Left hindlimb (tissue), 1 donor: ENCODE measurements around the gene CTU2.

Experiments used
- DNase-seq: peaks from one replicate; pipeline ENCODE4 v3.0.0-alpha.2; 2018

CTU2 gene

DNA sequence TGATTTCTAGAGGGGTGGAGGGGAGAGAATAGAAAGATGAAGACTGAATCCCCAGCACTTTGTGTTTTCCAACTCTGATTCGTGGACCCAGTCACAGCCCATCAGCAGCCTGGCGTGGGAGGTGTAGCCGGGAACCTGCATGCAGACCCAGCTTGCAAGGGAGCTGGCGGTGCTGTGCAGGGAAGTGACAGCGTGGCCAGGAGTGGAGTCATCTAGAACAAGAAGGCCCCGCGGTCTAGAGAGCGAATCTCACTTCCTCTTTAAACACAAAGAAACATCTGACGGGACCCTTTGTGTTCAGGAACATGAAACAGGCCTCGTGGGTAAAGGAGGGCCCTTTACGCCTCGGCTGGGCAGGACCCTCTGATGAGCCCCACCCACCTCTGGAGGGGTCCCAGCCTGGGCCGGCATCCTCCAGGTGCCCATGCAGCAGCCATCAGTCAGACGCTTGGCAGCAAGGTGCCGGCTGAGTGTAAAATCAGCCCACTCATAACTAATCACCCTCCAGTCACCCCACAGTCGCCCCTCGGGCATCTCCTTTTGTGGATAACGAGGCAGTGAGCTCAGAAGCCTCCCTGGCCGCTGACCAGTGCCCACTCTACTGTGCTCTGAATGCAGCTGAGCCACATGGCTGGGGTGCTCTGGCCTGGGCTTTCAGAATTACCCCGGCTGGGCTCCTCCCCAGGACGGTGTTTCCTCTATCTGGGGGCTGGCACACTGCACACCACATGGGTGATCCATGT lies 24.4 kb upstream of the CTU2 start:
- no peak for DNase-seq

DNA sequence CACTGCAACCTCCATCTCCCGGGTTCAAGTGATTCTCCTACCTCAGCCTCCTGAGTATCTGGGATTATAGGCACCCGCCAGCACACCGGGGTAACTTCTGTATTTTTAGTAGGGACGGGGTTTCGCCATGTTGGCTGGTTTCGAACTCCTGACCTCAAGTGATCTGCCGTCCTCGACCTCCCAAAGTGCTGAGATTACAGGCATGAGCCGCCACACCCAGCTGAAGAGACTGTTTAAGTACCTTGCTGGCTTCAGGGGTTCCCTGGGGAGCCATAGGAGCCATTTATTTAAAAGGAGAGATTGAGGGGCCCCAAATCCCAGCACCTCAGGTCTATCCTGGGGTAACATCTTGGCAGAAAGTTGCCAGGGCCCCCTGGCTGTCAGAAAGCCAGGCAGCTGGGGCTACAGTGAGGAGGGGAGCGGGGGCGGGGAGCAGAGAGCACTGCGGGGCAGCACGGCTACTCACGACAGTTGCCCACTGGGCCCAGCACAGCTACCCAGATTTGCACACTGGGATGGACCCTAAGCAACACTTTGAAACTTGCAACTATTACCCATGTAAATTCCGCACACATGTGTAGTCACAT lies 21.6 kb upstream of the CTU2 start:
- DNase-seq, result no peak

- no peak for DNase-seq
Measured at GRCh38 chr16:88685156-88686061, 20.9 kb upstream of the CTU2 start.

DNA sequence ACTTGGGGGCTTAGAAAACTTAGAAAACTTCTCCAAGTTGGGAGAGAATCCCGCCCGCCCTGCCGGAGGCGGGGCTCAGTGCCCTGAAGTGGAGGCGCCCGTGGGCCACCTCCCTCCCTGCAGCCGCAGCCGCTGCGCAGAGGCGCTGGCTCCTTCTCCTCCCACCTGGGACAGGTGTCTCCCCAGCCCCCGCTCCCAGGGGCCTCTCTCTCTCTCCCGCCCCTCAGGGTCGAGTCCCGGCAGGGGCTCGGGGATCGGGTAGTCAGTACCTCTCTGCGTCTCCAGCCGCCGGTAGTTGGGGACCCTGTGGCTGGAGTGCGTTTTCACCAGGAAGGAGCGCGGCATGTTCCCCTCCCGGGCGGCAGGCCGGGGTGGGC lies 20.3 kb upstream of the CTU2 start:
- DNase-seq, result no peak

GRCh38 chr16:88686439-88687253 lies 19.7 kb upstream of the CTU2 start, which contains the start of gene SNAI3:
Gene SNAI3 (minus strand): TSS chr16:88686507. CDS start chr16:88686406, 101 bp downstream.
- DNase-seq, result peak; percentile 68

DNA sequence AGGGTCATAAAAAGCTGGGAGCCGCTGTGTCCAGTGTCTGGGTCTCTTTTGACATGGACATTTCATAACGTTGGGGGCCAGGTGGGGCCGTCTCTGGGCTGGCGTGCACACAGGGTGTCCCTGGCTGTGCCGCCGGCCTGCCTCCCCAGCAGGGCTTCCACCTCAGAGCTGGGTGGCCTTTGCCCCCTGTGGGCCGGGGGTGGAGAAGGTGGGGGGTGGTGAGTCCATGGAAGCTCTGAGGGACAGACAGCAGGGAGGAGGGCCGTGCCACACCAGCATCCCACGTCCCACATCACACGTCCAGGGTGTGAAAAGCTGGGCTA lies 19.1 kb upstream of the CTU2 start:
- no peak for DNase-seq

GRCh38 chr16:88687676-88688012 lies 18.7 kb upstream of the CTU2 start:
- DNase-seq, result no peak

DNA sequence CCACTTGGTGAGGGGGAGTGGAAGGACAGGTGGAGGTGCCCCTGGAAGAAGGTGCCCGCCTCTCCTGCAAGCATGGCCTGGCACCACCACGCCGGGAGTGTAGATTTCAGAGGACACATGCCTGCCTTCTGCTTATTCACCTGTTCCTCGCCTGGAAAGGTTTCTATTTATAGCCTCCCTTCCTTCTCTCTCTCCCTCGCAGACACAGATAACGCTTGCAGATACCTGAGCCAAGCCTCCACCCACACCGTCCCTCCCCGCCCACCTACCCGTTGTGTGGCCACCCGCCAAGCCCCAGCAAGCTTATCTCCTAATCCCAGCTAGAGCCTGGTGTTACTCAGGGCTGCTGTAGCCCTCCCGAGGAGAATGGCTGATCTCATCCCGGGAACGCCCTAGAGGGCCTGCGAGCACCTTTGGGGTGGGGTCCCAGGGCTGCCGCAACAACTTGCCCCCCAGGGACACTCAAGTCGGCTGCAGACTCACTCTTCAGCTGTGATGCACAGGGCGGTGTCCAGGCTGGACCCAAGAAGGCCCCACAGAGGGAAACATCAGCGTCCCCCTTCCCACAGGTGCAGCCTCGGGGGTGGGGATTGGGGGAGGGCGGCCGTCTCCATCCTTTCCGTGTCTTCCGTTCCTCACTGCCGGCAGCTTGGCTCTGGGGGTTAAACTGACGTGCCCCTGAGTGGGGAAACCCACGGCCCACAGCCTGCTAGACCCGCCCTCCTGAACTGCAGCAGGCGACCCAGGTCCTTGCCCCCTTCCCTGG lies 18.1 kb upstream of the CTU2 start:
- DNase-seq, result no peak

- no peak for DNase-seq
Measured at GRCh38 chr16:88690341-88691128, 15.8 kb upstream of the CTU2 start.

GRCh38 chr16:88691129-88691813 lies 15.0 kb upstream of the CTU2 start:
- DNase-seq, result no peak

DNA sequence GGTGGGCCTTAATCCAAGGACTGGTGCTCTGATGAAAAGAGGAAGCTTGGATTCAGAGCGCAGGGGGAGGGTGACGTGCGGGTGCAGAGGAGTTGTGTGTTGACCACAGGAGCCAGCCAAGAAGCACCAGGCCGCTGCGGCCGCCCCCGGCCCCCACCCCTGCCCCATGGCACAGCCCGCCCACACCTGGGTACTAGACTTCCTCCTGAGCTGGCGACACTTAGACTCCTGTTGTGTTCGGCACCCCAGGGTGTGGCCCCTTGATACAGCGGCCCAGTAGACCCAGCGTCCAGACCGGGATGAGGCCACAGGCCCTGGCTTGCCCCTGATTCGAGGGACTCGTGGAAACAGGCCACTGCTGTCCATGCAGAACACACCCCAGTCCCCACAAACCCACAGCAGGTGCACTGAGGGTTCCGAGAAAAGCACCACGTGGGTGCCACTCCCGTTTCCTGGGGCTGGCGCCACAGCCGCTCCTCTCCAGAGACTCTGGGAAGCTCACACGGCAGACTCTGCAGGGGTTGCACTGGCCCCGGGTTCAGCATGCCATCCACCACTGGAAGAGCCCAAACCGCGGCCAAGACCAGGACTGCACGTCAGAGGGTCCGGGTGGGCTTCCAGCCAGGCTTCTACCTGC lies 14.3 kb upstream of the CTU2 start:
- no peak for DNase-seq

DNA sequence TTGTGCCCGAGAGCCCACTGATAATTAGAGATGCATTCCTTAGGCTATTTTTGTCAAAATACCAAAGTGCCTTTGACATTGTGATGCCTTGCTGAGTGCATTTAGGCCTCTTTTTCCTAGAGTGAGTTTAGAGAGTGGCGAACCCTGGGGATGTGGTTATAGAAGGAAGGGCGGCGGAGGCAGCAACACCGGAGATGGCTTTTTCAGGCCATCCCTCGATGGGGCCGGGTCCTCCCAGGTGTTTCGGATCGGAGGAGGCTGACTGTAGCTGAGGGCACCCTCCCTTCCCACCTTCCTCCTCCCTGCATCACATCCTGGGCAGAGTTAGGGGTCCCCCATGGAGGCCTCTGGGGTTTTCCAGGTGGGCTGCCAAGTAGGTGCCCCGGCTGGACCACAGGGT lies 13.4 kb upstream of the CTU2 start:
- no peak for DNase-seq

- no peak for DNase-seq
Measured at GRCh38 chr16:88693420-88694177, 12.7 kb upstream of the CTU2 start.

GRCh38 chr16:88694221-88695087 lies 11.8 kb upstream of the CTU2 start:
- no peak for DNase-seq

- DNase-seq, result no peak
Measured at GRCh38 chr16:88695218-88695617, 11.1 kb upstream of the CTU2 start.

GRCh38 chr16:88695753-88696152 lies 10.6 kb upstream of the CTU2 start:
- DNase-seq, result no peak

- no peak for DNase-seq
Measured at GRCh38 chr16:88696441-88696840, 9.9 kb upstream of the CTU2 start.

DNA sequence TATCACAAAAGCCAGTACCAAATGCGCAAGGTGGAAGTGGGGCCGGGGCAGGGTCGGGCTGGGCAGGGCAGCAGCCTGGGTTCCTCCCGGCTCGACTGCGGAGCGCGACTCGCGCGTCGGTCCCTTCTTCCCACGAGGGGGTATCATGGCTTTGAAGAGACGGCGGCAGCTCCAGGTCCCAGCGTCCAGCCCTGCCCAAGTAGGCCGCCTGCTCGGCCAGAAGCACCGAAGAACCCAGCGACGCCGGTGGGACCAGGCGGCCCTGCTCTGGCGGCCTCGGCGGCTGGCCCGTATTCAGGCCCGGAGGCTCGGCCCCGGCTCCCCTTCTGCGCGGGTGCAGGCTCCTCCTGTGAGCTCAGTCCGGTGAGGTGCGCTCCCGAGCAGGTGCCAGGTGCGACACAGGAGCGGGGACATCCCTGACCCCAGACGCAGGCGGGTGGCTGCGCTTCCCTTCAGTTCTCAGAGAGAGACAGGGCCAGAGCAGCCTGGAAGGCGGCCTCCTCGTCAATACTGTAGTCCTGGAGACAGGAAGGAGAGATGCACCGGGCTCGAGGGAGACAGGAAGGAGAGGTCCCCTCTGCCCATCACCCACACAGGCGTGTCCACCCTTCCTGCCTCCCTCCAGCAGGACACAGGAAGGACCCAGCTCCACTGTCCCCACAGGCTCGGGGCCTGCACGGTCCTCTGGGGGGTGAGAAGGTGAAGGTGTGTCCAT lies 9.0 kb upstream of the CTU2 start:
- DNase-seq, result no peak
